HepG2 (cell line): ENCODE measurements around the gene RUFY2. TPM values are rescaled to one million over a fixed set of nuclear protein-coding genes. Genes with fewer than 3 reads are reported as not detected.
A peak's percentile ranks its signal among the peaks of the same experiment; 100 is the strongest.

ENCODE experiments used
- FOSL1 ChIP-seq: sonication (generic); formaldehyde crosslinking; IDR thresholded peaks from 2 replicates; pipeline ENCODE4 v1.9.0; 2021; ENCODE audit warnings: missing genetic modification reagents, borderline replicate concordance
- MAFK ChIP-seq, 2 experiments: IDR thresholded peaks in 1 of 2; conservative IDR thresholded peaks in 1 of 2; 2 replicates each; pipeline ENCODE4 v1.6.1; 2011; ENCODE audit warnings: improper control_type of control experiment in 2 of 2, low read length in 2 of 2
- NFYB ChIP-seq: sonication (generic); formaldehyde crosslinking; IDR thresholded peaks from 2 replicates; pipeline ENCODE4 v1.4.0; 2020; ENCODE audit warnings: missing genetic modification reagents
- NKX3-1 ChIP-seq: sonication (generic); formaldehyde crosslinking; IDR thresholded peaks from 2 replicates; pipeline ENCODE4 v1.5.0; 2020; ENCODE audit warnings: missing genetic modification reagents
- SP4 ChIP-seq: sonication (generic); formaldehyde crosslinking; IDR thresholded peaks from 2 replicates; pipeline ENCODE4 v1.8.1; 2023; ENCODE audit warnings: mild to moderate bottlenecking, missing genetic modification reagents
- SRSF4 ChIP-seq: fragments of 200-400 bp; formaldehyde crosslinking; IDR thresholded peaks from one replicate; pipeline ENCODE4 v1.6.1; 2018; ENCODE audit warnings: mild to moderate bottlenecking, low read depth, low read length, moderate library complexity; ENCODE audit not compliant: poor library complexity, severe bottlenecking
- SRSF9 ChIP-seq: fragments of 200-400 bp; formaldehyde crosslinking; IDR thresholded peaks from 2 replicates; pipeline ENCODE4 v1.6.1; 2018; ENCODE audit warnings: borderline replicate concordance, mild to moderate bottlenecking, low read depth, low read length; ENCODE audit not compliant: insufficient read depth, poor library complexity, severe bottlenecking
- TARDBP ChIP-seq: sonication (generic); formaldehyde crosslinking; IDR thresholded peaks from 2 replicates; pipeline ENCODE4 v1.8.0; 2022; ENCODE audit warnings: mild to moderate bottlenecking, missing genetic modification reagents
- ZNF274 ChIP-seq: sonication (generic); formaldehyde crosslinking; IDR thresholded peaks from 2 replicates; pipeline ENCODE4 v1.5.1; 2020; ENCODE audit warnings: mild to moderate bottlenecking, missing genetic modification reagents
- ZNF451 ChIP-seq: sonication (generic); formaldehyde crosslinking; IDR thresholded peaks from 2 replicates; pipeline ENCODE4 v1.5.0; 2020; ENCODE audit warnings: mild to moderate bottlenecking, missing genetic modification reagents
- polyA plus RNA-seq, 8 experiments: library from polyadenylated mRNA; depleted of rRNA in 3 of 8; stranded (reverse) in 7 of 8; unstranded in 1 of 8; fragments of >200 nt; fragmentation: Illumina TruSeq in 4 of 8; extraction: Trizol in 4 of 8; gene quantifications; 2 replicates each; pipeline versions ENCODE4 v1.2.1 to v1.2.3, GENCODE V29; 2011 to 2016; ENCODE audit warnings: low read depth in 4 of 8, missing spikeins in 1 of 8, mixed read lengths in 1 of 8; ENCODE audit not compliant: insufficient read depth in 1 of 8
- total RNA-seq, 5 experiments: library from RNA; depleted of rRNA; stranded (reverse); fragments of >200 nt; fragmentation: Illumina TruSeq; extraction: Trizol; gene quantifications; 2 replicates each; pipeline ENCODE4 v1.2.3, GENCODE V29; 2016; ENCODE audit warnings: low read depth in 1 of 5
- TF ChIP-seq, protein P1 (sequence below): sonication (generic); formaldehyde crosslinking; IDR thresholded peaks from 2 replicates; pipeline ENCODE4 v1.4.0; 2020; ENCODE audit warnings: missing genetic modification reagents, mild to moderate bottlenecking, borderline replicate concordance
- TF ChIP-seq, protein P2 (sequence below): sonication (generic); formaldehyde crosslinking; IDR thresholded peaks from 2 replicates; pipeline ENCODE4 v1.5.0; 2020; ENCODE audit warnings: mild to moderate bottlenecking, missing genetic modification reagents, borderline replicate concordance
- TF ChIP-seq, protein P3 (sequence below): sonication (generic); formaldehyde crosslinking; conservative IDR thresholded peaks from 2 replicates; pipeline ENCODE4 v1.4.0; 2020; ENCODE audit warnings: missing genetic modification reagents

Gene RUFY2
- total and polyA plus RNA-seq, 2 of the 13 experiments (the other 11 are each of a cell fraction or from before 2014, with no cell fraction given) = 10.1 to 16.1 TPM

DNA sequence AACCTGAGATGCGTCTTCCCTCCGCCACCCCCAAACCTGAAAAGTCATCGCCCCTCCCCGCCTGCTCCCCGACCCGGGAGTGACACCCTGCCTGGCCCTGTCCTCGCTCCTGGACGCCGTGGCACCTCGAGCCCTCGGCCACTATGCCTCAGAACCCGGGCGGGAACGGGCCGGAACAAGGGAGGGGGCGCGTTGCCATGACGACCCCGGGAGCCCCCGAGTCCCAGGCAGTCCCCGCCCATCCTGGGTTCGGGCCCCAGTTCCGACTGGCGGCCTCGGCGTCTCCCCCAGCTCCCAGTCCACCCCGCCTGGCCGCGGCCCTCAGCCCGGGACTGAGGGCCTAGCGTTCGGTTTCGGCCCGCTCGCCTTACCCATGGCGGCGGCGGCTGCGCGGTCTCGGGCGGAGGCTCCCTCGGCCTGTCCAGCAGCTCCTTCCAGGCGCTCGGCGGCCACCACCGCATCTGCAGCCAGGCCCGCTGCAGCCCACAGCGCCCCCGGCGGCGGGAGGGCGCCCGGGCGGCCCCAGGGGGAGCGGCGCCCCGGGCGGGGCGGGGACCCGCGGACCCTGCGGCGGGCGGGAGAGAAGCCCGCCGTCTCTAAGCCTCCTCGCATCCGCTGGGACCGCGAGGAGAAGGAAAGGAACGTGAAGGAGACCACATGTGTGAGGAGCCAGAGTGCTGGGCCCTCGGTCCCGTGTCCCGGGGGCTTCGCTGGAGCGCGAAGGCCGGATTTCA, at the start of gene RUFY2 (continued):
- TF ChIP-seq SRSF4 (no peak), FOSL1 (no peak), ZNF274 (CRISPR knock-in tag) (peak; percentile 79; the same call in 1 of the 2 replicates), TARDBP (0 out of 2 replicates have a peak, but pooled peaks have one; percentile 11), NKX3-1 (CRISPR knock-in tag) (peak; percentile 57; the same call in 1 of the 2 replicates), SRSF9 (no peak), SP4 (CRISPR knock-in tag) (no peak), ZNF451 (peak; percentile 82), MAFK (conservative IDR thresholded peaks at IDR 0.05 in 1 of 2, IDR thresholded peaks at IDR 0.05 in 1 of 2; ENCODE audit: low read length in 2 of 2) (no peak), NFYB (no peak)
- TF ChIP-seq, protein P1, sequence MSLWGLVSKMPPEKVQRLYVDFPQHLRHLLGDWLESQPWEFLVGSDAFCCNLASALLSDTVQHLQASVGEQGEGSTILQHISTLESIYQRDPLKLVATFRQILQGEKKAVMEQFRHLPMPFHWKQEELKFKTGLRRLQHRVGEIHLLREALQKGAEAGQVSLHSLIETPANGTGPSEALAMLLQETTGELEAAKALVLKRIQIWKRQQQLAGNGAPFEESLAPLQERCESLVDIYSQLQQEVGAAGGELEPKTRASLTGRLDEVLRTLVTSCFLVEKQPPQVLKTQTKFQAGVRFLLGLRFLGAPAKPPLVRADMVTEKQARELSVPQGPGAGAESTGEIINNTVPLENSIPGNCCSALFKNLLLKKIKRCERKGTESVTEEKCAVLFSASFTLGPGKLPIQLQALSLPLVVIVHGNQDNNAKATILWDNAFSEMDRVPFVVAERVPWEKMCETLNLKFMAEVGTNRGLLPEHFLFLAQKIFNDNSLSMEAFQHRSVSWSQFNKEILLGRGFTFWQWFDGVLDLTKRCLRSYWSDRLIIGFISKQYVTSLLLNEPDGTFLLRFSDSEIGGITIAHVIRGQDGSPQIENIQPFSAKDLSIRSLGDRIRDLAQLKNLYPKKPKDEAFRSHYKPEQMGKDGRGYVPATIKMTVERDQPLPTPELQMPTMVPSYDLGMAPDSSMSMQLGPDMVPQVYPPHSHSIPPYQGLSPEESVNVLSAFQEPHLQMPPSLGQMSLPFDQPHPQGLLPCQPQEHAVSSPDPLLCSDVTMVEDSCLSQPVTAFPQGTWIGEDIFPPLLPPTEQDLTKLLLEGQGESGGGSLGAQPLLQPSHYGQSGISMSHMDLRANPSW = no peak
- TF ChIP-seq, protein P2, sequence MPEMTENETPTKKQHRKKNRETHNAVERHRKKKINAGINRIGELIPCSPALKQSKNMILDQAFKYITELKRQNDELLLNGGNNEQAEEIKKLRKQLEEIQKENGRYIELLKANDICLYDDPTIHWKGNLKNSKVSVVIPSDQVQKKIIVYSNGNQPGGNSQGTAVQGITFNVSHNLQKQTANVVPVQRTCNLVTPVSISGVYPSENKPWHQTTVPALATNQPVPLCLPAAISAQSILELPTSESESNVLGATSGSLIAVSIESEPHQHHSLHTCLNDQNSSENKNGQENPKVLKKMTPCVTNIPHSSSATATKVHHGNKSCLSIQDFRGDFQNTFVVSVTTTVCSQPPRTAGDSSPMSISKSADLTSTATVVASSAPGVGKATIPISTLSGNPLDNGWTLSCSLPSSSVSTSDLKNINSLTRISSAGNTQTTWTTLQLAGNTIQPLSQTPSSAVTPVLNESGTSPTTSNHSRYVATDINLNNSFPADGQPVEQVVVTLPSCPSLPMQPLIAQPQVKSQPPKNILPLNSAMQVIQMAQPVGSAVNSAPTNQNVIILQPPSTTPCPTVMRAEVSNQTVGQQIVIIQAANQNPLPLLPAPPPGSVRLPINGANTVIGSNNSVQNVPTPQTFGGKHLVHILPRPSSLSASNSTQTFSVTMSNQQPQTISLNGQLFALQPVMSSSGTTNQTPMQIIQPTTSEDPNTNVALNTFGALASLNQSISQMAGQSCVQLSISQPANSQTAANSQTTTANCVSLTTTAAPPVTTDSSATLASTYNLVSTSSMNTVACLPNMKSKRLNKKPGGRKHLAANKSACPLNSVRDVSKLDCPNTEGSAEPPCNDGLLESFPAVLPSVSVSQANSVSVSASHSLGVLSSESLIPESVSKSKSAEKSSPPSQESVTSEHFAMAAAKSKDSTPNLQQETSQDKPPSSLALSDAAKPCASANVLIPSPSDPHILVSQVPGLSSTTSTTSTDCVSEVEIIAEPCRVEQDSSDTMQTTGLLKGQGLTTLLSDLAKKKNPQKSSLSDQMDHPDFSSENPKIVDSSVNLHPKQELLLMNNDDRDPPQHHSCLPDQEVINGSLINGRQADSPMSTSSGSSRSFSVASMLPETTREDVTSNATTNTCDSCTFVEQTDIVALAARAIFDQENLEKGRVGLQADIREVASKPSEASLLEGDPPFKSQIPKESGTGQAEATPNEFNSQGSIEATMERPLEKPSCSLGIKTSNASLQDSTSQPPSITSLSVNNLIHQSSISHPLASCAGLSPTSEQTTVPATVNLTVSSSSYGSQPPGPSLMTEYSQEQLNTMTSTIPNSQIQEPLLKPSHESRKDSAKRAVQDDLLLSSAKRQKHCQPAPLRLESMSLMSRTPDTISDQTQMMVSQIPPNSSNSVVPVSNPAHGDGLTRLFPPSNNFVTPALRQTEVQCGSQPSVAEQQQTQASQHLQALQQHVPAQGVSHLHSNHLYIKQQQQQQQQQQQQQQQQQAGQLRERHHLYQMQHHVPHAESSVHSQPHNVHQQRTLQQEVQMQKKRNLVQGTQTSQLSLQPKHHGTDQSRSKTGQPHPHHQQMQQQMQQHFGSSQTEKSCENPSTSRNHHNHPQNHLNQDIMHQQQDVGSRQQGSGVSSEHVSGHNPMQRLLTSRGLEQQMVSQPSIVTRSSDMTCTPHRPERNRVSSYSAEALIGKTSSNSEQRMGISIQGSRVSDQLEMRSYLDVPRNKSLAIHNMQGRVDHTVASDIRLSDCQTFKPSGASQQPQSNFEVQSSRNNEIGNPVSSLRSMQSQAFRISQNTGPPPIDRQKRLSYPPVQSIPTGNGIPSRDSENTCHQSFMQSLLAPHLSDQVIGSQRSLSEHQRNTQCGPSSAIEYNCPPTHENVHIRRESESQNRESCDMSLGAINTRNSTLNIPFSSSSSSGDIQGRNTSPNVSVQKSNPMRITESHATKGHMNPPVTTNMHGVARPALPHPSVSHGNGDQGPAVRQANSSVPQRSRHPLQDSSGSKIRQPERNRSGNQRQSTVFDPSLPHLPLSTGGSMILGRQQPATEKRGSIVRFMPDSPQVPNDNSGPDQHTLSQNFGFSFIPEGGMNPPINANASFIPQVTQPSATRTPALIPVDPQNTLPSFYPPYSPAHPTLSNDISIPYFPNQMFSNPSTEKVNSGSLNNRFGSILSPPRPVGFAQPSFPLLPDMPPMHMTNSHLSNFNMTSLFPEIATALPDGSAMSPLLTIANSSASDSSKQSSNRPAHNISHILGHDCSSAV = 0 out of 2 replicates have a peak, but pooled peaks have one; percentile 46
- TF ChIP-seq, protein P3, sequence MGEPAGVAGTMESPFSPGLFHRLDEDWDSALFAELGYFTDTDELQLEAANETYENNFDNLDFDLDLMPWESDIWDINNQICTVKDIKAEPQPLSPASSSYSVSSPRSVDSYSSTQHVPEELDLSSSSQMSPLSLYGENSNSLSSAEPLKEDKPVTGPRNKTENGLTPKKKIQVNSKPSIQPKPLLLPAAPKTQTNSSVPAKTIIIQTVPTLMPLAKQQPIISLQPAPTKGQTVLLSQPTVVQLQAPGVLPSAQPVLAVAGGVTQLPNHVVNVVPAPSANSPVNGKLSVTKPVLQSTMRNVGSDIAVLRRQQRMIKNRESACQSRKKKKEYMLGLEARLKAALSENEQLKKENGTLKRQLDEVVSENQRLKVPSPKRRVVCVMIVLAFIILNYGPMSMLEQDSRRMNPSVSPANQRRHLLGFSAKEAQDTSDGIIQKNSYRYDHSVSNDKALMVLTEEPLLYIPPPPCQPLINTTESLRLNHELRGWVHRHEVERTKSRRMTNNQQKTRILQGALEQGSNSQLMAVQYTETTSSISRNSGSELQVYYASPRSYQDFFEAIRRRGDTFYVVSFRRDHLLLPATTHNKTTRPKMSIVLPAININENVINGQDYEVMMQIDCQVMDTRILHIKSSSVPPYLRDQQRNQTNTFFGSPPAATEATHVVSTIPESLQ (CRISPR knock-in tag) = no peak
